ENCODE results near the gene ADSS2.
A peak's percentile ranks its signal among the peaks of the same experiment; 100 is the strongest.
"Not testable (repeated sequence)": the region's sequence is repeated elsewhere in the genome, so short reads cannot be mapped to it uniquely, and the experiment has no call there.

The ADSS2 gene

GRCh38 chr1:244451539-244451950, at the start of gene ADSS2:
TSS of gene ADSS2 (minus strand) at chr1:244451909. CDS start at chr1:244451817, 92 bp downstream.
- DNase-seq: no peak

GRCh38 chr1:244500515-244500914, 48.8 kb upstream of the ADSS2 start:
- DNase-seq: not testable (repeated sequence)

GRCh38 chr1:244499484-244499883, 47.8 kb upstream of the ADSS2 start:
- DNase-seq: not testable (repeated sequence)

- DNase-seq: no peak
Observed at GRCh38 chr1:244497805-244498204, 46.1 kb upstream of the ADSS2 start.

GRCh38 chr1:244496186-244496585, 44.5 kb upstream of the ADSS2 start:
- DNase-seq: no peak

- no peak for DNase-seq
Observed at GRCh38 chr1:244494653-244495052, 42.9 kb upstream of the ADSS2 start.

- not testable (repeated sequence) for DNase-seq
Observed at GRCh38 chr1:244484971-244485370, 33.3 kb upstream of the ADSS2 start.

GRCh38 chr1:244473059-244473605, 21.4 kb upstream of the ADSS2 start:
- no peak for DNase-seq

GRCh38 chr1:244466724-244467123, 15.0 kb upstream of the ADSS2 start:
- DNase-seq: no peak

- peak; percentile 83 for DNase-seq
Observed at GRCh38 chr1:244461245-244462071, 9.7 kb upstream of the ADSS2 start, which contains the start of gene CATSPERE. TSS of gene CATSPERE (plus strand) at chr1:244461273. CDS start at chr1:244461430, 157 bp downstream.

- peak; percentile 40 for DNase-seq
Observed at GRCh38 chr1:244460197-244460596, 8.5 kb upstream of the ADSS2 start.

- no peak for DNase-seq
Observed at GRCh38 chr1:244458781-244459180, 7.1 kb upstream of the ADSS2 start.

GRCh38 chr1:244456586-244456985, 4.9 kb upstream of the ADSS2 start:
- DNase-seq: no peak

- no peak for DNase-seq
Observed at GRCh38 chr1:244454412-244454811, 2.7 kb upstream of the ADSS2 start.

- DNase-seq: peak; percentile 99
Observed at GRCh38 chr1:244451951-244452795, 464 bp upstream of the ADSS2 start.

- peak; percentile 70 for DNase-seq
Observed at GRCh38 chr1:244450597-244451538, 841 bp downstream of the ADSS2 start.

GRCh38 chr1:244449936-244450508, 1.7 kb downstream of the ADSS2 start:
- no peak for DNase-seq

GRCh38 chr1:244448279-244449036, 3.3 kb downstream of the ADSS2 start:
- DNase-seq: no peak

GRCh38 chr1:244447552-244447951, 4.2 kb downstream of the ADSS2 start:
- DNase-seq: no peak

- DNase-seq: no peak
Observed at GRCh38 chr1:244447024-244447423, 4.7 kb downstream of the ADSS2 start.
